Measurements from ENCODE around the gene MAFF. TPM values are rescaled to one million over a fixed set of nuclear protein-coding genes. Genes with fewer than 3 reads are reported as not detected.

Gene MAFF
- total RNA-seq, 1 donor from 2014 or later, result 4.5 TPM

DNA sequence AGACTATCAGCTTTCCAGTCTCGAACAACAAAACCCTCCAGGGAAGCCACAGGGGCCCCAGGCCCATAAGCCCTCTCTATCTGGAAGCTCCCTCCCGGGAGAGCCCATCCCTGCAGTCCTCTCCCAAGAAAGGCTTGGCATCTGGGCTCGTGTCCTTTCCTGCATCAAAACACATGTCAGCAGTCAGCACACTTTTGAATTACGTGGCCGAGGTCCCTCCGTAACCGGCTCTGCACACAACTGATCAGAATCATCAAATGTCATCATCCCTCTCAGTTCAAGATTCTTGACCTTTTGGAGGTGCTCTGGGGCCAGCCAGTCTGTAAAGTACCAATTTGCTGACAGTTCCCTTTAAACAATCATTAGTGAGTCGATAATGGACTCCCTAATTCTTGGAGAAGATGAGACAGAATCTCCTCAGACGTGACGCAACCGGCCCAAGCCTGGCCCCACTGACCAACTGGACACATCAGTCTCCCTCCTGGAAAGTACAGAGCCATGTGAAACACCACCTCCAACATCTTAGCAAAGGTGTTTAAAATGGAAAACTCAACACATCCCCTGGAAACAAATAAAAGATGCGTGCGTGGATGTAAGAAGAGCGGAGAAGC lies 33.6 kb downstream of the MAFF start:
- ChIA-PET POLR2A (no interaction called here), CTCF (no interaction called here)
- Mint-ChIP-seq H3K9me3 (no peaks in the 10 kb centered on the region), H3K27ac (no peak overlapping the region), H3K4me3 (no peak overlapping the region), H3K36me3 (ENCODE audit: low read depth) (peaks cover 30% of the 10 kb centered on the region), H3K4me1 (no peaks in the 10 kb centered on the region), H3K27me3 (no peaks in the 10 kb centered on the region)
- intact Hi-C loops (cut with micrococcal nuclease), result no loop called here
- no peak for DNase-seq
- no peak for ATAC-seq (ENCODE audit: low read depth)
- no peak for TF ChIP-seq CTCF (IDR thresholded peaks at IDR 0.05)

DNA sequence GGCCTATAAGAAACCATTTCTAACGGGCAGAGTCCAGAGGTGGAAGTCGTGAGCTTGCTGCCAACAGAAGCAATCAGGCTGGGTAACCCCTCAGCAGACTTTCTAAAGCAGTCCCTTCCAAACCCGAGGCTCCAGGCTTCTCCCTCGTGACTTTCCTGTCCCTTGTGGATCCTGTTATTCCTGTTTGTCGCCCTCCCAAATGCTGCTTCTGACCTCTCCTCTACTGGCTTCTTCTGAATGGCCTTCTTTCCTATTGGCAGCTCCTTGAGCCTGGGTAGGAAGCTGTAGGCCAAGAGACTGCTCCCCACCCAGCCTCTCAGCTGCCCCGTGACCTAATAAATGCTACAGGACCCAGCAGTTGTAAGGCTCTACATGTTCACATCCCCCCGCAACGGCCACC lies 35.0 kb downstream of the MAFF start:
- ATAC-seq (ENCODE audit: low read depth) (no peak), DNase-seq (no peak)
- Mint-ChIP-seq H3K4me1 (no peaks in the 10 kb centered on the region), H3K9me3 (no peaks in the 10 kb centered on the region), H3K27ac (no peak overlapping the region), H3K27me3 (no peaks in the 10 kb centered on the region), H3K36me3 (ENCODE audit: low read depth) (peaks cover 22% of the 10 kb centered on the region), H3K4me3 (no peak overlapping the region)
- ChIA-PET CTCF (no interaction called here), POLR2A (no interaction called here)
- intact Hi-C loops (cut with micrococcal nuclease), result no loop called here
- TF ChIP-seq CTCF (IDR thresholded peaks at IDR 0.05), result no peak

- TF ChIP-seq CTCF (IDR thresholded peaks at IDR 0.05), result no peak
- H3K4me1 Mint-ChIP-seq, result no peaks in the 10 kb centered on the region
- peaks cover 24% of the 10 kb centered on the region for H3K36me3 Mint-ChIP-seq (ENCODE audit: low read depth)
- no peak overlapping the region for H3K27ac Mint-ChIP-seq
- no peaks in the 10 kb centered on the region for H3K27me3 Mint-ChIP-seq
- no peaks in the 10 kb centered on the region for H3K9me3 Mint-ChIP-seq
- ChIA-PET POLR2A (no interaction called here), CTCF (no interaction called here)
- ATAC-seq (ENCODE audit: low read depth) (no peak), DNase-seq (no peak)
- intact Hi-C loops (cut with micrococcal nuclease), result no loop called here
- no peak overlapping the region for H3K4me3 Mint-ChIP-seq
These were observed 36.8 kb downstream of the MAFF start for GRCh38 chr22:38238519-38239071.

DNA sequence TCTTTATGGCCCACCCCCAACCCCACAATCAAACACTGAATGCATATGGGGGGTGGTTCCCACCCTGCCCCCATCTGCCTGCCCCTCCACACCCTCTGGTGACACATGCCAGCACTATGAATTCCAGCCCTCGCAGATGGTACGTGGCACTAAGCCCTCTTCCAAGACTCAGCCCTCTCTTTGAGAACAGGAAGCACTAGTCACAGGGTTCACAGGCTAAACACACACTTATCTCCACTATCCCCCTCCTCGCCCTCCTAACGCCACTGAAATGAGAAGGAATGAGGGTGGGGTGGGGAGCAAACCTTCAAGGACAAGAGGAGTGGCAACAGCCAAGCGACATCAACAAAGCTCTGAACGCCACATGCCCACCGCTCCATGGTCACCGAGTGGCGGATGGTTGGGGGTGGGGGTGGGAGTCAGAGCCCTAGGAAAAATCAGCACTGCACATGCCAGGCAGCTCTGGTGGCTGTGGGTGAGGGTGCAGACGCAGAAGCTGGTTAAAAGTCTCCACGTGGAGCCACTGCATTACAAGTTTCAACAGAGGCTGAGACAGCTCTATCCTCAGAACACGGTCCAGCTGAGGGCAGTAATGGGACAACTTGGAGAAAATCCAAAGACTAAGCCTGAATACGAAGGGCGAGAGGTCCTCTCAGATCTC lies 37.4 kb downstream of the MAFF start:
- Mint-ChIP-seq H3K27me3 (no peaks in the 10 kb centered on the region), H3K27ac (no peak overlapping the region), H3K4me1 (no peaks in the 10 kb centered on the region), H3K4me3 (no peak overlapping the region), H3K9me3 (no peaks in the 10 kb centered on the region), H3K36me3 (ENCODE audit: low read depth) (peaks cover 30% of the 10 kb centered on the region)
- ChIA-PET POLR2A (no interaction called here), CTCF (no interaction called here)
- ATAC-seq (ENCODE audit: low read depth), result no peak
- intact Hi-C loops (cut with micrococcal nuclease), result no loop called here
- TF ChIP-seq CTCF (IDR thresholded peaks at IDR 0.05), result no peak
- DNase-seq, result no peak

GRCh38 chr22:38240734-38241252 lies 39.0 kb downstream of the MAFF start:
- Mint-ChIP-seq H3K27me3 (no peaks in the 10 kb centered on the region), H3K9me3 (no peaks in the 10 kb centered on the region), H3K36me3 (ENCODE audit: low read depth) (peaks cover 22% of the 10 kb centered on the region), H3K27ac (no peak overlapping the region), H3K4me3 (no peak overlapping the region), H3K4me1 (no peaks in the 10 kb centered on the region)
- POLR2A ChIA-PET, result no interaction called here
- DNase-seq (no peak), ATAC-seq (ENCODE audit: low read depth) (no peak)
- intact Hi-C loops (cut with micrococcal nuclease), result no loop called here
- CTCF ChIA-PET, result no interaction called here
- no peak for TF ChIP-seq CTCF (IDR thresholded peaks at IDR 0.05)
